ENCODE results near the gene CEP104.

- TF ChIP-seq CTCF (IDR thresholded peaks at IDR 0.05), result no peak
- no peak for TF ChIP-seq POLR2AphosphoS5 (IDR thresholded peaks at IDR 0.05)
- no peak for TF ChIP-seq POLR2A (IDR thresholded peaks at IDR 0.05)
- no peak for TF ChIP-seq EP300 (IDR thresholded peaks at IDR 0.05)
Observed at GRCh38 chr1:3903141-3904005, 46.4 kb upstream of the CEP104 start.

Data from suprapubic skin (tissue), 4 donors.